22Rv1 (cell line): Measurements from ENCODE around the gene ADGRD2.

Experiments
- H3K27ac ChIP-seq: fragments of 450-650 bp; 2 replicates; pipeline ENCODE4 v1.5.1; 2017
- ZFX ChIP-seq: fragments of 450-650 bp; IDR thresholded peaks from 2 replicates; pipeline ENCODE4 v1.6.1; 2017; ENCODE audit warnings: antibody characterized with exemption, borderline replicate concordance
- TF ChIP-seq, protein P1 (sequence below): fragments of 450-650 bp; IDR thresholded peaks from 2 replicates; pipeline ENCODE4 v1.5.1; 2017; ENCODE audit warnings: mild to moderate bottlenecking

ADGRD2 gene

DNA sequence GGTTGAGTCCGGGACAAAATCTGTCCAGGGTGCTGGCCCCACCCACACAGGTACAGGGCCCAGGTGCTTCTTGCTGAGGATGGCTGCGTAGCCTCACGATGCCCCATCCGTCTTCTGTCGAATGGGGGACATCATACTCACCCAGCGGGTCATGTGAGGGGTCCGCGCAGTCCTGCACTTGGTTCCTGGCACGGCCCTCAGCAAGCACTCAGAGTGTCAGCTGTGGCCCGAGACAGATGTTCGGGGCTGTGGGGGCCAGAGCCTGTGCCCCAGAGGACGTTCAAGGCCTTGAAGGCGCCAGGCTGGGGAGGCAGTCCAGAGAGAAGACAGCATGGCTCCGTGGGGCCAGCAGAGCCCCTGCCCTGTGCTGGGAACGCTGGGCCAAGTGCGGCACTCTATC lies 29.1 kb downstream of the ADGRD2 start:
- TF ChIP-seq, protein P1, sequence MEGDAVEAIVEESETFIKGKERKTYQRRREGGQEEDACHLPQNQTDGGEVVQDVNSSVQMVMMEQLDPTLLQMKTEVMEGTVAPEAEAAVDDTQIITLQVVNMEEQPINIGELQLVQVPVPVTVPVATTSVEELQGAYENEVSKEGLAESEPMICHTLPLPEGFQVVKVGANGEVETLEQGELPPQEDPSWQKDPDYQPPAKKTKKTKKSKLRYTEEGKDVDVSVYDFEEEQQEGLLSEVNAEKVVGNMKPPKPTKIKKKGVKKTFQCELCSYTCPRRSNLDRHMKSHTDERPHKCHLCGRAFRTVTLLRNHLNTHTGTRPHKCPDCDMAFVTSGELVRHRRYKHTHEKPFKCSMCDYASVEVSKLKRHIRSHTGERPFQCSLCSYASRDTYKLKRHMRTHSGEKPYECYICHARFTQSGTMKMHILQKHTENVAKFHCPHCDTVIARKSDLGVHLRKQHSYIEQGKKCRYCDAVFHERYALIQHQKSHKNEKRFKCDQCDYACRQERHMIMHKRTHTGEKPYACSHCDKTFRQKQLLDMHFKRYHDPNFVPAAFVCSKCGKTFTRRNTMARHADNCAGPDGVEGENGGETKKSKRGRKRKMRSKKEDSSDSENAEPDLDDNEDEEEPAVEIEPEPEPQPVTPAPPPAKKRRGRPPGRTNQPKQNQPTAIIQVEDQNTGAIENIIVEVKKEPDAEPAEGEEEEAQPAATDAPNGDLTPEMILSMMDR, result no peak
- TF ChIP-seq ZFX, result no peak
- no peak overlapping the region for H3K27ac ChIP-seq

DNA sequence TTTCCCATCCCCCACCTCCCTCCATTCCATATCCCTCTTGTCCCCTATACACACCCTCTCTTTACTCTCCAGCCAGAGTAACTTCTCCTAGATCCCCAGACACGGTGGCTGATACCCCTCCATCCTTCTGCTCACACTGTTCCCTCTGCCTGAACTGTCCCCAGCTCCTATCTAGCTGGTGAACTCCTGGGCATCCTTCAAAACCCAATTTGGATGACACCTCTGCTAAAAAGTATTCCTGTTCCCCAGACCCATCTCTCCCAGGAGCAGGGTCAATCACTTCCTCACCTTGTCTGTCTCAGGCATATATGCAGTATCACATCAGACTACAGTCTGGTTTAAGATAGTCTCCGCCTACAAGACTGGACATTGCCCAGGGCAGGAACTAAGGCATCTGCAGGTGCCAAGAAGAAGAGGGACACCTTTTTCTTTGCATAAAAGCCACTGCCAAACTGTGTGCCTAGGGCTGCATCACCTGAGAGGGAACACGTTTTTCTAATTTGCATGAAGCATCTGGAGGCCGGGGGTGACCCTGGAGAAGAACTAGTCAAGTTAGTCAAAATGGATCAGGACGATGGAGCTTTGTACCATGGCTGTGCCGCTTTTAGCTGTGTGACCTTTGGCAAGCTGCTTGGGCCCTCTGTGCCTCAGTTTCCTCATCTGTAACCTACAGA lies 29.8 kb downstream of the ADGRD2 start:
- TF ChIP-seq ZFX, result no peak
- TF ChIP-seq, protein P1, result no peak

DNA sequence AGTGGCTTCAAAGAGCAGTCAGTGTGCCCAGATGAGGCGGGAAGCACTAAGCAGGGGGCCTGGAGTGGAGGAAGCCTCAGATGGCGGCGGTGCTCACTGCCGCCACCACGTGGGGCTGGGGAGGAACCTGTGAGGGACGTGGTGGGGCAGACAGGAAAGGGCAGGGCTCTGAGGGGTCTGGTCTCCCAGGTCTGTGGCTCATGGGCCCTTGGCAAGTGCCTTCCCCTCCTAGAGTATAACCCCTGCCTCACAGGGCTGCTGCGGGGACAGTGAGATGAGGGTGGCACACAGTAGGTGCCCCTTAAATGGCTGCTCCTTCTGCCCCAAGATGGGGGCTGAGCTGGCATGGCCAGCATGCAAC lies 30.4 kb downstream of the ADGRD2 start:
- no peak overlapping the region for H3K27ac ChIP-seq
- TF ChIP-seq, protein P1, result peak; percentile 87
- no peak for TF ChIP-seq ZFX

More for the DNA sequence above, 29.8 kb downstream of the ADGRD2 start:
- no peak overlapping the region for H3K27ac ChIP-seq

DNA sequence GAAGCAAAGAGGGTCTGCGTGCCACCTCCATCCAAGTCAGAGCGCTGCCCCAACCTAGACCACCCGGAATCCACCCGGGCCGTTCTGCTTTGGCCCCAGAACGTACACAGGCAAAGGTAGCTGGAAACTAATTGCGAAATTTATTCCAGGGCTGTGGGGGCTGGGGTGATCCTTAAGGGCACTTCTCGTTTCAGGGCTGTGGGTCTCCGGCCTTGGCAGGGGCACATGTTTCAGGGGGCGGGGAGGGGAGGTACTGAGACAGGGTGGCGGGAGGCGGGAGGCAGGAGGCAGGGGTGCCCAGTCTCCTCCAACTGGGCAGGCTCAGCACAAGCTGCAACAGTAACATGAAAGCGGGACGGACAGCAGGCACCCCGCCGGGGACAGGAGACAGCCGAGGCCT lies 30.9 kb downstream of the ADGRD2 start:
- TF ChIP-seq, protein P1, result no peak
- no peak for TF ChIP-seq ZFX
- no peak overlapping the region for H3K27ac ChIP-seq

DNA sequence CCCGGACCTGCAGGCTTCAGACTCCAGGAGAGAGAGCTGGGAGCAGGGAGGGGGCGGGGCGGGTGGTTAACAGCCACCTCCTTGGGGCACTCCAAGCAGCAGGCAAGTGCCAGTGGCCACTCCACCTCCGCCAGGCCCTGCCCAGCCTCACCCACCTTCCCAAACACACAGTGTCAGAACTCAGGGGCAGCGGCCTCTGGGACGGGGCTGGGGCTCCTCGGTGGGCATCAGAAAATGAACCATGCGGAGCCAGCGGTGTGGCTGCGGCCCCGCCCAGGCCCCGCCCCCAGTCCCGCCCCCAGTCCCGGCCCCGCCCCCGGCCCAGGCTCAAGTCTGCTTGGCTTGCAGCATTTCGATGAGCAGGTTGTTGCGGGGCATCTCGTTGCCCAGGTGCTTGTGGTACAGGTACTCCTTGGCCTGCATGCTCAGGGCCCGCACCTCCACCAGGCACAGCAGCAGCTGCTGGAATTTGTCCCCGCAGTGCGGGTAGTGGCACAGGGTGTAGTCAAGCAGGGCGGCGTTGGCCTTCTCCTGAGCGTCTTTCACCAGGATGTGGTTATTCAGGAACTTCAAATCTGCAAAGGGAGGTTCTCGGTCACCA lies 32.3 kb downstream of the ADGRD2 start:
- TF ChIP-seq, protein P1, result no peak
- no peak for TF ChIP-seq ZFX
- H3K27ac ChIP-seq, result no peak overlapping the region

DNA sequence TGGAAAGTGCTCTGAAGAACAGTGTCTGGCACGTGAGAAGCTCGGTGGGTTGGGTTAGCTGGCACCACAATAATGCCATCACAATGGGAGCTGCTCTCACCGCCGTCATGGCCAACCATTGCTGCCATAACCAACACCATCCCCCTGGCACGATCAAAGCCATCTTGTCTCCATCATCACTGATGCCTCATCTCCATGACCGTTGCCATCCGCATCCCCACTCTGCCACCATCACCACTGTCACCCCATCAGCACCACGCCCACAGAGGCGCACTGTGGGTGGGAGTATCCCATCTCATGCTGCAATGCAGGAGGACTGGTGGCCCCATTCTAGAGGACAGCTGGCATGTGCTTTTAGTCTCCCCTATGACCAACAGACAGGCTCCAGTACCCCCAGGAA lies 33.2 kb downstream of the ADGRD2 start:
- no peak overlapping the region for H3K27ac ChIP-seq
- TF ChIP-seq, protein P1, result no peak
- no peak for TF ChIP-seq ZFX

DNA sequence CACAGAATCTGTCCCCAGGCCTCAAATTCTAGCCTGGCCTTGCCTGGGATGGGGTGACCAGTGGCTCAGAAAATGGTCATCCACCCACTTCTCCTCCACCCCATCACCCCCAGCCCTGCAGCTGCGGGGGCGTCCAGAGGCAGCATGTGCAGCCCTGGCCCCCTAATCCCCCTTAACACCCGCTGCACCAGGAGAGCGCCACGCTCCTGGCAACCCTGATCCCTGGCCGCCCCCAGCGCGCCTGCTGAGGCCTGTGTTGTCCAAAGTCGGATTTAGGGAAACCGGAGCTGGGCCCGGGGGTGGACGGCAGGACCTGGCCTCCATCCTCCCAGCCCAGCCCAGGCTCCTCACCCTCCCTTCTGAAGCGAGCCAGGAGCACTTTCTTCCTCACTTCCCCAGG lies 35.0 kb downstream of the ADGRD2 start:
- TF ChIP-seq, protein P1, result no peak
- TF ChIP-seq ZFX, result no peak

More for the DNA sequence above, 35.0 kb downstream of the ADGRD2 start:
- no peak overlapping the region for H3K27ac ChIP-seq
